GM12892 (cell line): ENCODE measurements around the gene TMCO4.

Experiments
- DNase-seq: peaks from one replicate; pipeline ENCODE4 v3.0.0; 2011; ENCODE audit not compliant: insufficient read length
- FAIRE-seq: peaks from 2 replicates; lab custom pipeline; 2011; peaks lifted over from hg19 to GRCh38; lab: Jason Lieb, UNC
- POLR2A ChIP-seq: IDR thresholded peaks from 2 replicates; pipeline ENCODE4 v1.6.1; 2011; ENCODE audit warnings: low read depth, low read length, control low read depth
- POLR2AphosphoS5 ChIP-seq: IDR thresholded peaks from 2 replicates; pipeline ENCODE4 v1.6.1; 2011; ENCODE audit warnings: low read depth, low read length, control low read depth
- TAF1 ChIP-seq: IDR thresholded peaks from 2 replicates; pipeline ENCODE4 v1.6.1; 2011; ENCODE audit warnings: low read depth, mild to moderate bottlenecking, control low read depth, low read length, borderline replicate concordance

Gene TMCO4

DNA sequence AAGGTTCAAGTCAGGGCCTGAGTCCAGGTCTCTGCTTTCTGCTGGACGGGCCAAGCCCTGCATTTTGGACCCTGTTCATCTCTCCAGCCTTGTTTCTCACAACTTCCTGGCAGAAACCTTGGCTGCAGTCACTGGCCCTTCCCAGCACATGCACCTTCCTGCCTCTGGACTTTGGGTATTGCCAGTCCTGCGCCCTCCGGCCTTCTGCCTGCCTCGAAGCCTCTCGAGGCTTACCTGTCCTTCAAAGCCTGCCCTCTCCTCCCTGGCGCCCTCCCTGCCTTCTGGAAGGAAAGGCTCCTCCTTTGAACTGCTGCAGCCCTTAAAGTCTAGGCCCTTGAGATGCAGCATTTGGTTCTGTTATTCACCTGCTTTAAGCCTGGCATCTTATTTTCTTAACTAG is 82.2 kb downstream of the TMCO4 start:
- TF ChIP-seq POLR2A (no peak), POLR2AphosphoS5 (no peak), TAF1 (no peak)
- DNase-seq, result no peak
- FAIRE-seq, result no peak

DNA sequence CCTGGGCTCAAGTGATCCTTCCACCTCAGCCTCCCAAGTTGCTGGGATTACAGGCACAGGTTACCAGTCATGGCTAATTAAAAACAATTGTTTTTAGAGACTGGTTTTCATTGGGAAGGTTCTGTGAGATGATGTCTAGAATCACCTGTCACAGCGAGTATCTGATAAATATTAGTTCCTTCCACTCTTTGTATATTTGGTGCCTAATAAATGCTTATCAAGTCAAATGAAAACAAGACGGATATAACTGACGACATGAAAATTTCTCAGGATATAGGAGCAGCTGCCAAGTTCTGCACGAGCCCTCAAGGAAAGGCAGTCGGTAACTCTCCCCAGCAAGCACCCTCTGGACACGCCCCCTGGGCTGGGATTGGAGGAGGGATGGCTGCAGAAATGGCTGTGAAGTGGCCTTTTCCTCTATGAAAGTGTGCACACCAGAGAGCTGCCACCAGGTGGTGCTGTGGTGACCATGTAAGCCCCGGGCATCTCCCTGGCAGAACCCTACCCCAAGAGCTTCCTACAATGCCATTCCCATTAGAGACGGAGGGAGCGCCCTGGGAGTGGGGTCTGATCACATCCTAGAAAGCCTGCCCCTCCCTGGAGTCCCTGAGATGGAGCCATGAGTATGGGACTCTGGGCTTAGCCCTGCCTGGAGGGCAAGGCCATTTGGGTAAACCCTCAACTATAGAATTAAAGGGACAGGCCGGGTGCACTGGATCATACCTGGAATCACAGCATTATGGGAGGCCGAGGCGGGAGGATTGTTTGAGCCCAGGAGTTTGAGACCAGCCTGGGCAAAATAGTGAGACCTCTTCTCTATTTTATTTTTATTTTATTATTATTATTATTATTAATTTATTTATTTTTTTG is 84.1 kb downstream of the TMCO4 start:
- DNase-seq (peak; percentile 77), FAIRE-seq (peak; percentile 78)
- TF ChIP-seq POLR2AphosphoS5 (no peak), TAF1 (no peak), POLR2A (no peak)

DNA sequence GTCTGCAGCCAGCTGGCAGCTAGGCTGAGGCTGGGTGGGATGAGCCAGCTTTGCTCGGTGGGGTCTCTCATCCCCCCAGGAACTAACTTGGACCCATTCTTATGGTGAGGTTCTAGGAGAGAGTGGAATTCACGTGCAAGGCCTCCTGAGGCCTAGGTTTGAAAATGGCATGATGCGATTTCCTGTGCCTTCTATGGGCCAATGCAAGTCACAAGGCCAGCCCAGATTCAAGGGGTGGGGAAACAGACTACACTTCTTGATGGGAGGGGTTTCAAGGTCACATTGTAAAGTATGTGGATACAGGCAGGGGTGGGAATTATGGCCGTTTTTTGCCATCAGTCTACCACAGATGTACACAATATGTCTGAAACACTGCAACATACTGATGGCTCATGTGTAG is 86.8 kb downstream of the TMCO4 start:
- DNase-seq (no peak), FAIRE-seq (peak; percentile 64)
- no peak for TF ChIP-seq TAF1
- TF ChIP-seq POLR2AphosphoS5, result no peak
- no peak for TF ChIP-seq POLR2A

DNA sequence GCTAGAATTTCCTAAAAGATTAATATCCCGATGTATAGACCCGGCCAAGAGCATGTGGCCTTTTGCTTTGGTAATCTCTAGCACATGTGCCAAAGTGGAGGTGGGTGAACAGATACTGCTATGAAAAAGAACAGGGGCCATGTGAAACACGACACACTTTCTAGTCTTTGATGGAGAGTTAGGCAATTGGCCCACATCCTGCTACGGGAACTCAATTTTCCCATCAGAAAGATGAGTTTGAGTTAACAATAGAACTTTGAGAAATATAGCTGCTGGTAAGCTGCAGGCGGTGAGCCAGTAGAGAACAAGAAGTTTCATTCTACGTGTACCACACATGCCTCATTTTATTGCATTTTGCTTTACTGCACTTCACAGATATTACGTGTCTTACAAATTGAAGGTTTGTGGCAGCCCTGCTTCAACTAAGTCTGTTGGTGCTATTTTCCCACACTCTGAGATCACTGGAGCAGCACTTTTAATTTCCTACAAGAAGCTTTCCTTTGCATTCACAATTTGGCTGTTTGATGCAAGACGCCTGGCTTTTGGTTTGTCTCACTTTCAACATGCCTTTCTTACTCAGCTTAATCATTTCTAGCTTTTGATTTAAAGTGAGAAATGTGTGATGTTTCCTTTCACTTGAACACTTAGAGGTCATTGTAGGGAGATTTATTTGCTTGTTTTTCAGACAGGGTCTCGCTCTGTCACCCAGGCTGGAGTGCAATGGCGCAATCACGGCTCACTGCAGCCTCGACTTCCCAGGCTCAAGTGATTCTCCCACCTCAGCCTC is 88.7 kb downstream of the TMCO4 start:
- no peak for TF ChIP-seq POLR2AphosphoS5

DNA sequence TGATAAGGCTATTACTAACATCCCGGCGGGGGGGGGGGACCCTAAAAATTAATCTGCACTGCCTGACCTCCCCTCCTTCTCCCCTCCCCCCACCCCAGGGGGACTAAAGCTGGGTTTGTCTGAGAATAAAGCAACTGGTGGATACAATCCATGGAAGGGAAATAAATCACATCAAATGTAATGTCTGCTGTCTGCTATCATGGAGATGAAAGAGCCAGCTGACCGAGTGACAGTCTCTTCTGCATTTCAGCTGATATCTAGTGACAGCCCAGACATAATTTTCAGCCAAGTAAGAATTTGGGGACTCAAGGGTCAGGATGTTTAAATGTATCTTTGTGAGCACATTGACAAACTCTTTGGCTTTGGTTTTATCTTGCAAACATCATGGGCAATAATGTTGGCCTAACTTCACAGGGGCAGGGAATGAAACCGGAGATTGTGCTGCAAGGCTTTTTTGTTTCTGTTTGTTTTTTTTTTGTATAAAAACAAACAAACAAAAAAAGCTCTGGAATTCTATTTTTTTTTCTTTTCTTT is 90.4 kb downstream of the TMCO4 start:
- no peak for DNase-seq
- TF ChIP-seq TAF1, result no peak
- TF ChIP-seq POLR2AphosphoS5, result no peak
- TF ChIP-seq POLR2A, result no peak
- no peak for FAIRE-seq

More for the DNA sequence above, 88.7 kb downstream of the TMCO4 start:
- DNase-seq (no peak), FAIRE-seq (peak; percentile 94)

DNA sequence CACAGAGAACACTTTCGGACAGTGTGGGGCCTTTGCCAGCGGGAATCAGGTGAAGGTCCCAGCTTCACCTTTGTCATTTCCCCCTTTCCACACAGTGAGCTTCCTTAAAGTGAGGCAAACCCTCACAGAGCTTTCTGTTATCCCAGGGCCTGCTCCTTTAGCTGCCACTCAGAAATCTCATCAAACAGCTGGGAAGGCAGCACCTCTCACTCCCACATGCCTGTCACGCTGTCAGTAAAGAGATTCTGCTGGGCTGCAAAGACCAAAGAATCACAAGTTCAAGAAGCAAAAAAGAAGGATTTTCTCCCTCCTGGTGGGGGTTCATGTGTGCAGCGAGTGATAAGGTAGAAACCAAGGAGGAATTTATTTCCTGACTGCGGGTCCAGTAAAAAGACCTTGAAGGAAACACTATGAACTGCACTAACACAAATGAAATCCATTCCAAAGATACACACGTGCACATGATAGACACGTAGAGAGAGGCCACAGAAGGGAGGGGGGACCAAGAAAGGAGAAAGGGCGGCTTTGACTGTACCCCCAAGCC is 91.1 kb downstream of the TMCO4 start:
- no peak for FAIRE-seq
- DNase-seq, result no peak

DNA sequence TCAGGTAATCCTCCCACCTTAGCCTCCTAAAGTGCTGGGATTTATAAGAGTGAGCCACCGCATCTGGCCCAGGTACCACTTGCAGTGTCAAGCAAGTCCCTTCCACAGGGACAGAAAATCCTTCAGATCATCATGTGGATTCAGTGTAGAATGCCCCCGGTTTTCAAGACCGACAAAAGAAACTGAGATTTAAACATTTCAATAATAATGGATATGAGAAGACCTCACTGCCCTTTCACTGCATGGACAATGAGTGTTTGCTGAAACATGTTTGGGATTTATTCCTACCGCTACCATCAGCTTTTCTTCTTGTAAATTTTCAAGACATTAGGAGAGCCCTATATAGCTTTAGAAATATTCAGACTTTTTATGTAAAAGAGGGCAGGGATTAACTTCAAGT is 93.6 kb downstream of the TMCO4 start:
- FAIRE-seq (no peak), DNase-seq (no peak)
- no peak for TF ChIP-seq TAF1
- TF ChIP-seq POLR2AphosphoS5, result no peak
- TF ChIP-seq POLR2A, result no peak

More for the DNA sequence above, 91.1 kb downstream of the TMCO4 start:
- TF ChIP-seq TAF1 (no peak), POLR2AphosphoS5 (no peak), POLR2A (no peak)

DNA sequence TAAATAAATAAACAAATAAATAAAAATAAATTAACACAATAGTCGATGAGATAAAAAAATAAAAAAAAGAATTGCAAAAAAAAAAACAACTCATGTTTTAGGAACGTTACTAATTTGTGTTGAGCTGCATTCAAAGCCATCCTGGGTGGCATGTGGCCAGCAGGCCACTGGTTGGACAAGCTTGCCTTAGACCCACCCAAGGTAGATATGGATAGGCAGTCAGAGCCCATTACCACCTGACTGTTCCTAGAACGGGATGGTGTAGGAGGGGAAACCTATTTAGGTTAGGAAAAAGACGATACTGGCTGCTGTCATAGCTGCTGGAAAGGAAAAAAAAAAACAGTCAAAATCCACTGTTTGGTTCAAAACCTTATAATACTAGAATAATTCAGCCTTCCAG is 94.3 kb downstream of the TMCO4 start:
- FAIRE-seq (no peak), DNase-seq (no peak)
- TF ChIP-seq POLR2A (no peak), TAF1 (no peak), POLR2AphosphoS5 (no peak)

DNA sequence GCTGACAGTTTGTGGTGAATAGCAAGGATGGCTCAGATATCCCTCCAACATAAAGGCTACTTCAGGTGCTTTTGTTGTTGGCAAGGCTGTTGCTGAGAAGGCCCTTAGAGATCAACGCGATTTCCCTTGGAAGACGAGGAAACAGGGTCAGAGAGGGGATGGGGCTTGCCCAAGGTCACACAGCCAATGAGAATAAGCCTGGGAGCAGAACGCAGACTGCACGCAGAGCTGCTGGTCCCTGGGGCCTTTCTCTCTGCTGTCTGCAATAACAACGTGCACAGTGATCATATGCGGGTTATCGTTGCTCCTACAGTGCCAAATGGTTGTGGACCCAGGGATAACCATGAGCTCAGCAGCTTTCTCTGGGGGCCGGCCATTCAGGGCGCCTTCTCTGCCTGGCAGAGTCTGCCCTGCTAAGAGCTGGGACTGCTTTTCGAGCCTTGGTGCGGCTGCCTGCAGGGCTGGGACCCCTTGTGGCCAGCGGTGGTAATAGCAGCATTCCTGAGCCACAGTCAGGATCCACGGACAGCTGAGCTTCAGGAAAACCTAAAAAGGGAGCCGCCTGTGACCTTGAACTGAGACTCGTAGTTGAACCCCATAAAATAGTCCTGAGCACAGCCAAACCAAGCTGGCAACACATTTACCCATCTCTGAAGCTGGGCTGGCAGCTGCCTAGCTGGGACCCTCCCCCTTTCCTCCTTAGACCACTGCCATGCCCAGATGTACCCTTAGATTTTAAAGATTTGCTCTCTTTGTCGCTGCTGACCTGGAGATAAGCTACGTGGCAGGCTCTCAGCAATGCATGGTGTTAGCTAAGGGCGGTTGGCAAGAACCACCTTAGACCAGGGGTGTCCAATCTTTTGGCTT is 95.2 kb downstream of the TMCO4 start:
- FAIRE-seq (peak; percentile 93), DNase-seq (peak; percentile 58)
- TF ChIP-seq POLR2A, result no peak
- TF ChIP-seq POLR2AphosphoS5, result no peak
- no peak for TF ChIP-seq TAF1

DNA sequence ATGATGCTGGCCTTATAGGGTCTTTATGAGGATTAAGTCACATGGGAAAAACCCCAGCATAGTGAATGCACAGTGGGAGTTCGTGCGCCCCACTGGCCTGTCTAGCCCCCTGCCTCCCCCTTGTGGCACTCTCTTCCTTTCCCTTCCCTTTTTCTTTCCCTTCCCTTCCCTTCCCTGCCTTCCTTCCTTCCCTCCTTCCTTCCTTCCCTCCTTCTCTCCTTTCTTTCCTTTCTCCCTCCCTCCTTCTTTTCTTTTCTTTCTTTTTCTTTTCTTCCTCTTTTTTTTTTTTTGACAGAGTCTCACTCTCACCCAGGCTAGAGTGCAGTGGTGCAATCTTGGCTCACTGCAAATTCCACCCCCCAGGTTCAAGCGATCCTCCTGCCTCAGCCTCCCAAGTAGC is 96.4 kb downstream of the TMCO4 start:
- FAIRE-seq (no peak), DNase-seq (no peak)
- no peak for TF ChIP-seq POLR2A
- TF ChIP-seq POLR2AphosphoS5, result no peak
- no peak for TF ChIP-seq TAF1
